HG02610 (cell line): ENCODE results near the gene FKTN.
A peak's percentile ranks its signal among the peaks of the same experiment; 100 is the strongest.
"Not testable (repeated sequence)": the region's sequence is repeated elsewhere in the genome, so short reads cannot be mapped to it uniquely, and the experiment has no call there.

Experiments used
- ATAC-seq: cut with Tn5 transposase; IDR thresholded peaks from one replicate; pipeline ENCODE4 v1.9.1; 2021; ENCODE audit warnings: mild to moderate bottlenecking, moderate library complexity; ENCODE audit not compliant: unreplicated experiment

FKTN gene

GRCh38 chr9:105557804-105558610 lies at the start of gene FKTN:
Gene FKTN, plus strand, starts transcription at chr9:105558131. Its CDS starts 16,902 bp downstream, at chr9:105575033.
- ATAC-seq, result peak; percentile 91

- no peak for ATAC-seq
Measured at GRCh38 chr9:105508530-105508929, 49.4 kb upstream of the FKTN start.

- ATAC-seq, result peak; percentile 95
Measured at GRCh38 chr9:105510024-105510423, 47.9 kb upstream of the FKTN start.

- ATAC-seq, result no peak
Measured at GRCh38 chr9:105511446-105511845, 46.5 kb upstream of the FKTN start.

- no peak for ATAC-seq
Measured at GRCh38 chr9:105515811-105516413, 42.0 kb upstream of the FKTN start.

- ATAC-seq, result peak; percentile 33
Measured at GRCh38 chr9:105519710-105520369, 38.1 kb upstream of the FKTN start.

GRCh38 chr9:105520992-105521391 lies 36.9 kb upstream of the FKTN start:
- ATAC-seq, result not testable (repeated sequence)

- peak; percentile 90 for ATAC-seq
Measured at GRCh38 chr9:105522618-105523385, 35.1 kb upstream of the FKTN start.

GRCh38 chr9:105531530-105531929 lies 26.4 kb upstream of the FKTN start:
- no peak for ATAC-seq

- ATAC-seq, result peak; percentile 91
Measured at GRCh38 chr9:105535920-105536668, 21.8 kb upstream of the FKTN start.

GRCh38 chr9:105539452-105539851 lies 18.5 kb upstream of the FKTN start:
- ATAC-seq, result no peak

GRCh38 chr9:105541838-105542237 lies 16.1 kb upstream of the FKTN start:
- ATAC-seq, result peak; percentile 99

GRCh38 chr9:105554042-105554441 lies 3.9 kb upstream of the FKTN start:
- no peak for ATAC-seq

- no peak for ATAC-seq
Measured at GRCh38 chr9:105572455-105572854, 14.5 kb downstream of the FKTN start.

- not testable (repeated sequence) for ATAC-seq
Measured at GRCh38 chr9:105579952-105580351, 22.0 kb downstream of the FKTN start.

- not testable (repeated sequence) for ATAC-seq
Measured at GRCh38 chr9:105581550-105581949, 23.6 kb downstream of the FKTN start.

- ATAC-seq, result no peak
Measured at GRCh38 chr9:105593145-105593544, 35.2 kb downstream of the FKTN start.

- peak; percentile 81 for ATAC-seq
Measured at GRCh38 chr9:105608721-105609598, 51.0 kb downstream of the FKTN start.

- ATAC-seq, result no peak
Measured at GRCh38 chr9:105621001-105621400, 63.1 kb downstream of the FKTN start.
